Ishikawa (cell line): ENCODE measurements around the gene GABRE.

Source experiments
- CEBPB ChIP-seq: IDR thresholded peaks from 2 replicates; pipeline ENCODE4 v1.6.1; 2012
- CREB1 ChIP-seq: IDR thresholded peaks from 2 replicates; pipeline ENCODE4 v1.6.1; 2012; ENCODE audit warnings: low read depth
- EGR1 ChIP-seq: IDR thresholded peaks from 2 replicates; pipeline ENCODE4 v1.6.1; 2012
- EP300 ChIP-seq: IDR thresholded peaks from 2 replicates; pipeline ENCODE4 v1.6.1; 2012; ENCODE audit warnings: borderline replicate concordance
- FOXM1 ChIP-seq: IDR thresholded peaks from 2 replicates; pipeline ENCODE4 v1.6.1; 2012; ENCODE audit warnings: low read depth, borderline replicate concordance
- MAX ChIP-seq: IDR thresholded peaks from 2 replicates; pipeline ENCODE4 v1.6.1; 2012
- NFIC ChIP-seq: IDR thresholded peaks from 2 replicates; pipeline ENCODE4 v1.6.1; 2012
- RAD21 ChIP-seq: IDR thresholded peaks from 2 replicates; pipeline ENCODE4 v1.6.1; 2012; ENCODE audit warnings: low read depth
- REST ChIP-seq: IDR thresholded peaks from 2 replicates; pipeline ENCODE4 v1.6.1; 2012; ENCODE audit warnings: low read depth, mild to moderate bottlenecking
- TAF1 ChIP-seq: IDR thresholded peaks from 2 replicates; pipeline ENCODE4 v1.6.1; 2012; ENCODE audit warnings: low read depth, mild to moderate bottlenecking
- TCF12 ChIP-seq: IDR thresholded peaks from 2 replicates; pipeline ENCODE4 v1.6.1; 2012; ENCODE audit warnings: low read depth
- TEAD4 ChIP-seq: IDR thresholded peaks from 2 replicates; pipeline ENCODE4 v1.6.1; 2012
- USF1 ChIP-seq: IDR thresholded peaks from 2 replicates; pipeline ENCODE4 v1.6.1; 2012
- YY1 ChIP-seq: IDR thresholded peaks from 2 replicates; pipeline ENCODE4 v1.6.1; 2012; ENCODE audit warnings: low read depth
- ZBTB7A ChIP-seq: IDR thresholded peaks from 2 replicates; pipeline ENCODE4 v1.6.1; 2012; ENCODE audit warnings: low read depth

The GABRE gene

GRCh38 chrX:151922692-151923091 is 51.8 kb downstream of the GABRE start:
- TF ChIP-seq REST (no peak), CREB1 (no peak), TEAD4 (no peak), CEBPB (no peak), FOXM1 (no peak), EP300 (no peak), RAD21 (no peak), TCF12 (no peak), USF1 (no peak), YY1 (no peak)

- TF ChIP-seq TCF12 (no peak), CREB1 (no peak), RAD21 (no peak), TEAD4 (no peak), USF1 (no peak), EGR1 (no peak), NFIC (no peak), REST (no peak), CEBPB (no peak), FOXM1 (no peak)
These were observed 52.6 kb downstream of the GABRE start for GRCh38 chrX:151921866-151922265.

- TF ChIP-seq CEBPB = no peak
- TF ChIP-seq USF1 = no peak
- TF ChIP-seq REST = no peak
- TF ChIP-seq TEAD4 = no peak
- TF ChIP-seq MAX = no peak
- no peak for TF ChIP-seq TCF12
- no peak for TF ChIP-seq ZBTB7A
- TF ChIP-seq EGR1 = no peak
- TF ChIP-seq EP300 = no peak
- TF ChIP-seq YY1 = no peak
- no peak for TF ChIP-seq RAD21
- no peak for TF ChIP-seq CREB1
- TF ChIP-seq TAF1 = no peak
These were observed 53.2 kb downstream of the GABRE start for GRCh38 chrX:151921292-151921691.

GRCh38 chrX:151920530-151920929 is 53.9 kb downstream of the GABRE start:
- TF ChIP-seq TEAD4 (no peak), CEBPB (no peak), TAF1 (no peak), EGR1 (no peak), EP300 (no peak), TCF12 (no peak)

- TF ChIP-seq MAX (no peak), REST (no peak), EP300 (no peak), CEBPB (no peak), YY1 (no peak), FOXM1 (no peak), EGR1 (no peak), TAF1 (no peak), USF1 (no peak), CREB1 (no peak), NFIC (no peak), ZBTB7A (no peak), RAD21 (no peak), TEAD4 (no peak)
These were observed 54.4 kb downstream of the GABRE start for GRCh38 chrX:151920101-151920500.
